Kidney epithelial cell (primary cell): Measurements from ENCODE around the gene CAMSAP1. TPM values are rescaled to one million over a fixed set of nuclear protein-coding genes. Genes with fewer than 3 reads are reported as not detected.

ENCODE experiments used
- DNase-seq: peaks from one replicate; pipeline ENCODE4 v3.0.0-alpha.2; 2010; ENCODE audit warnings: low read depth
- H3K27me3 ChIP-seq: 2 replicates; pipeline ENCODE4 v1.6.0; 2011; ENCODE audit warnings: low read length; ENCODE audit not compliant: control insufficient read depth, insufficient read depth
- H3K36me3 ChIP-seq: 2 replicates; pipeline ENCODE4 v1.5.1; 2011; ENCODE audit warnings: low read length; ENCODE audit not compliant: control insufficient read depth, insufficient read depth
- H3K4me3 ChIP-seq: 2 replicates; pipeline ENCODE4 v1.5.1; 2011; ENCODE audit warnings: low read depth, mild to moderate bottlenecking, control low read depth, low read length
- CTCF ChIP-seq: IDR thresholded peaks from 2 replicates; pipeline ENCODE4 v1.5.1; 2011; ENCODE audit warnings: mild to moderate bottlenecking, moderate library complexity, low read length, control low read depth, inconsistent platforms; ENCODE audit not compliant: insufficient read depth, poor library complexity, severe bottlenecking
- total RNA-seq: library from RNA; depleted of rRNA; stranded (reverse); fragments of >200 nt; gene quantifications from 2 replicates; pipeline ENCODE4 v1.2.3, GENCODE V29; 2015

CAMSAP1 gene
- total RNA-seq, 1 donor from 2014 or later: 70.4 TPM

- Histone ChIP-seq H3K27me3 (no peaks in the 10 kb centered on the region), H3K36me3 (peaks cover 4% of the 10 kb centered on the region), H3K4me3 (no peak overlapping the region)
- no peak for DNase-seq
- TF ChIP-seq CTCF: no peak
Observed at GRCh38 chr9:135910757-135911156, 3.4 kb upstream of the CAMSAP1 start.

DNA sequence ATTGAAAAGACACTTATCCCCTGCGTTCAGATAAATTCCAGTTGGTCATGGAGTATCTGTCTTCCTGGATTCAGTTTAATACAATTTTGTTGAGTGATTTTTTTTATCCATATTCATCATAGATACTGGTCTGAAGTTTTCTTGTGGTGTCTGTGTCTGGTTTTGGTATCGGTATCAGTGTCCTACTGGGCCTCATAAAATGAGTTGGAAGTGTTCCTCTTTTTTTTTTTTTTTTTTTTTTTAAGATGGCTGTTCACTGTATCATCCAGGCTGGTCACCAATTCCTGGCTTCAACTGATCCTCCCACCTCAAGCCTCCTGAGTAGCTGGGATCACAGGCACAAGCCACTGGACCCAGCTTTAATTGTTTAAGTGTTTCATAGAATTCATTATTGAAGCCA, 2.9 kb upstream of the CAMSAP1 start:
- Histone ChIP-seq H3K4me3 (no peak overlapping the region), H3K27me3 (no peaks in the 10 kb centered on the region), H3K36me3 (peaks cover 4% of the 10 kb centered on the region)
- no peak for TF ChIP-seq CTCF
- DNase-seq: no peak

DNA sequence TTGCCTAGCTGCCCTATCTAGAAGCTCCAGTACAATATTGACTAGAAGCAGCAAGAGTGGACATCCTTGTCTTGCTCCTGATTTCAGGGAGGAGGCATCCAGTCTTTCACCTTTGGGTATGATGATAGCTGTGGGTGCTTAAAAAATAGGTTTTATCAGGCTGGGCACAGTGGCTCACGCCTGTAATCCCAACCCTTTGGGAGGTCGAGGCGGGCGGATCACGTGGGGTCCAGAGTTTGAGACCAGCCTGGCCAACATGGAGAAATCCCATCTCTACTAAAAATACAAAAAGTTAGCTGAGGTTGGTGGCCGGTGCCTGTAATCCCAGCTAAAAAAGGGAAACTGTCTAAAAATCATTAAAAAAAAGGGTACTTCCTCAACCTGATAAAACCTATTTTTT, 2.0 kb upstream of the CAMSAP1 start:
- DNase-seq: no peak
- H3K27me3 ChIP-seq: no peaks in the 10 kb centered on the region
- H3K4me3 ChIP-seq: no peak overlapping the region
- peaks cover 4% of the 10 kb centered on the region for H3K36me3 ChIP-seq
- TF ChIP-seq CTCF: no peak

DNA sequence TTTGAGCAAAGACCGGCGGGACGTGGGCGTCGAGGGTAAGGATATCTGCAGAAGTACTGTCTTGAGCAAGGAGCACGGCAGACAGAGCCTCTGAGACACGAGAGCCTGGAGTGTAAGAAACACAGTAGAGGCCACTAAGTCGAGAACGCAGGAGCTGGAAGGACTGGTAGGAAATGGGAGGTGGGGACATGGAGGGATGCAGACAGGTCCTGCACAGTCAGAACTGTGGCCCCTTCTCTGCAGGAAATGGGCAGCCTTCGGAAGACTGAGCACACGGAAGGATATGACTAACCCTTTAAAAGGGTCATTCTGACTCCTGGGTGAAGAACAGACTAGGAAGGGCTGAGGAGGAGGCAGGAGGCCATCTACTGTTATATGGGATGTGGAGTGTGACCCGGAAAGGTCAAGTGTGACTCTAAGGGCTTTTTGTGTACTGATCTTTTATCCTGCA, 1.4 kb upstream of the CAMSAP1 start:
- TF ChIP-seq CTCF: no peak
- no peak for DNase-seq
- Histone ChIP-seq H3K27me3 (no peaks in the 10 kb centered on the region), H3K36me3 (peaks cover 4% of the 10 kb centered on the region), H3K4me3 (no peak overlapping the region)

DNA sequence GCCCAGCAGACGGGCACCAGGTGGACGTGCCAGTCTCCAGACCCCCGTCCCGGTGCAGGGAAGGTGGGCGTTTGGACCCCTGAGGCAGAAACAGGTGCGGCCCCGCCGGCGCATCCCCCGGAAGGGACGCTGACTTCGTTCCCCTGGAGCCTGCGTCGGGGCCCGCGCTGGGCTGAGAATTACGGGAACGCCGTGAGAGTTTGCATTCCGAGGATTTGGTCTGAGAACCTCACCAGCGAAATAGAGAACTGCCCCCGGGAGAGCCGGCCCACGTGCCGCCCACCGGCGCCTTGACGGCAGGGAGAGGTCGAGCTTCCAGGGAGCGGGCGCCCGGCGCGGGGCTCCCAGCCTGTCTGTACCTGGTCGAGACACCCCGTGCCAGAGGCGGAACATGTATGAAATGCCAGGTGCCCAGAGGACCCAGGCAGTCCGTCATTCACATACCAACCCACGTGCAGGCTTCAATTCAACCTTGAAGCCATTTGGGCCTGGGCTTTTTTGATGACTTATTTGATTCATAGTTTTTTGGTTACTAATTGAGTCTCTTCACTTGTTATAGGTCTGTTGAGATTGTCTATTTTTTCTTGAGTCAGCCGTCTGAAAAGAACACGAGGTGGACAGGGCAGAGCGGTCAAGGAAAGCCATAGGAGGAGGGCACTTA, 877 bp upstream of the CAMSAP1 start:
- Histone ChIP-seq H3K4me3 (peak overlapping the region; percentile 70), H3K27me3 (no peaks in the 10 kb centered on the region), H3K36me3 (peaks cover 4% of the 10 kb centered on the region)
- no peak for TF ChIP-seq CTCF
- no peak for DNase-seq

- no peaks in the 10 kb centered on the region for H3K27me3 ChIP-seq
- no peak for TF ChIP-seq CTCF
- no peak for DNase-seq
- H3K36me3 ChIP-seq: peaks cover 2% of the 10 kb centered on the region
- peak overlapping the region; percentile 59 for H3K4me3 ChIP-seq
Observed at GRCh38 chr9:135907006-135907430, 328 bp downstream of the CAMSAP1 start.
